Activated T-helper 1 cell treated with Interleukin-2 at 50 U/mL for 16 hours (primary cell): ENCODE data around the gene CLCN3.
"Not testable (repeated sequence)": the region's sequence is repeated elsewhere in the genome, so short reads cannot be mapped to it uniquely, and the experiment has no call there.

Experiments
- DNase-seq: peaks from one replicate; pipeline ENCODE4 v3.0.0-alpha.2; 2020; ENCODE audit warnings: low read depth

Gene CLCN3

GRCh38 chr4:169618286-169618685 is 2.1 kb upstream of the CLCN3 start:
- no peak for DNase-seq

- DNase-seq: no peak
Observed at GRCh38 chr4:169618986-169619385, 1.4 kb upstream of the CLCN3 start.

- peak; percentile 38 for DNase-seq
Observed at GRCh38 chr4:169619518-169619957, 840 bp upstream of the CLCN3 start.

- DNase-seq: no peak
Observed at GRCh38 chr4:169620880-169621248, 486 bp downstream of the CLCN3 start.

- no peak for DNase-seq
Observed at GRCh38 chr4:169621731-169622492, 1.5 kb downstream of the CLCN3 start.

GRCh38 chr4:169622566-169622965 is 2.2 kb downstream of the CLCN3 start:
- no peak for DNase-seq

- not testable (repeated sequence) for DNase-seq
Observed at GRCh38 chr4:169624012-169624411, 3.6 kb downstream of the CLCN3 start.

- no peak for DNase-seq
Observed at GRCh38 chr4:169625886-169626285, 5.5 kb downstream of the CLCN3 start.

- DNase-seq: no peak
Observed at GRCh38 chr4:169626331-169627282, 6.2 kb downstream of the CLCN3 start.

- DNase-seq: no peak
Observed at GRCh38 chr4:169627307-169627706, 6.9 kb downstream of the CLCN3 start.

- DNase-seq: no peak
Observed at GRCh38 chr4:169628579-169628978, 8.2 kb downstream of the CLCN3 start.

GRCh38 chr4:169630069-169630468 is 9.7 kb downstream of the CLCN3 start:
- DNase-seq: no peak

- no peak for DNase-seq
Observed at GRCh38 chr4:169632896-169633295, 12.5 kb downstream of the CLCN3 start.

GRCh38 chr4:169634975-169635374 is 14.6 kb downstream of the CLCN3 start:
- DNase-seq: no peak

GRCh38 chr4:169640261-169640870 is 20.0 kb downstream of the CLCN3 start:
- no peak for DNase-seq

- DNase-seq: no peak
Observed at GRCh38 chr4:169644802-169645201, 24.4 kb downstream of the CLCN3 start.

- DNase-seq: no peak
Observed at GRCh38 chr4:169645627-169646026, 25.2 kb downstream of the CLCN3 start.

- no peak for DNase-seq
Observed at GRCh38 chr4:169649545-169650226, 29.3 kb downstream of the CLCN3 start.

GRCh38 chr4:169650227-169650936 is 30.0 kb downstream of the CLCN3 start:
- DNase-seq: no peak

GRCh38 chr4:169652535-169652934 is 32.2 kb downstream of the CLCN3 start:
- no peak for DNase-seq

GRCh38 chr4:169655401-169655800 is 35.0 kb downstream of the CLCN3 start:
- no peak for DNase-seq
